Activated CD8-positive, alpha-beta memory T cell treated with anti-CD3 and anti-CD28 coated beads, Interleukin-2, amount 50 U/mL, for 1 hour (primary cell): Measurements from ENCODE around the gene SESN3.
"Not testable (repeated sequence)": the region's sequence is repeated elsewhere in the genome, so short reads cannot be mapped to it uniquely, and the experiment has no call there.

ENCODE experiments used
- DNase-seq: peaks from one replicate; pipeline ENCODE4 v3.0.0-alpha.2; 2020; ENCODE audit errors: extremely low read depth

The SESN3 gene

DNA sequence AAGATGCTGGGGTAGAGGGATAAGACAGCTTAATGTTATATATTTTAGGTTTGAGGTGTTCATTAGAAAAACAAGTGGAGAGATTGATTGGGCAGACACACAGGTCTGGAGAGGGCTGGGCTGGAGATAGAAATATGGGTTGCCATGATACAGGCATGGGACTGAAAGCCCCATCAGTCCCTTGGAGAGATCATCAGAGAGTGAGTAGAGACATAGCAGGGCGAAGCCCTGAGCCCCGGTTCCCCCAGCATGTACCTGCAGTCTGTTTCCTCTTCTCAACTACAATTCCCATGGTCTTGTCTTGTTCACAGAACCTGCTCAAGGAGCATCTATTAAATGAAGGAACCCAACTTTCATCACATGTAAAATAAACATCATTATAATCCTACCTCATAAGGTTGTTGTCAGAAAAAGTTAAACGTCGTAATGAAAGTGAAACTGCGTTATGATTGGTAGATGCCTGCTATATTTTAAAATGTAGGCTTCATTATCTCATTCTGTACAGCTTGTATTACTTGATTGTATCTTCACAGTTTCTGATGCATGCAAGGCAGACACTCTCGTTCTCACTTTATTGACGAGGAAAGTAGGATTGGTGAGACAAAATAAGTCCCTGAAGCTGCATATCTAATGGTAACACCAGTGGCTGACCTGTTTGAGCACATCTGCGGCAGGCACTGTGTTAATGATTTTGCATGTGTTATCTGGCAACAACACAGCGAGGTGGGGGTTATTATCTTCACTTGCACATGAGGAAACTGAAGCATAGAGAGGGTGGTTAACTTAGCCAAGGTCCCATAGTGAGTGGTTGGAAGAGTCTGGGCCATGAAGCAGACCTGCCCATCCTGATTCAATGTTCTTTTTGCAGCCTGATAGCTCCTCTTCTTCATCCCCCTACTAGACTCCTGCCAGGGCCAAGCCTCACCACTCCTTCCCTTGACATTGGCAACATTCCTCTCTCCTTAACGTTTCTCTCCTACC, 77.8 kb downstream of the SESN3 start:
- DNase-seq = no peak

DNA sequence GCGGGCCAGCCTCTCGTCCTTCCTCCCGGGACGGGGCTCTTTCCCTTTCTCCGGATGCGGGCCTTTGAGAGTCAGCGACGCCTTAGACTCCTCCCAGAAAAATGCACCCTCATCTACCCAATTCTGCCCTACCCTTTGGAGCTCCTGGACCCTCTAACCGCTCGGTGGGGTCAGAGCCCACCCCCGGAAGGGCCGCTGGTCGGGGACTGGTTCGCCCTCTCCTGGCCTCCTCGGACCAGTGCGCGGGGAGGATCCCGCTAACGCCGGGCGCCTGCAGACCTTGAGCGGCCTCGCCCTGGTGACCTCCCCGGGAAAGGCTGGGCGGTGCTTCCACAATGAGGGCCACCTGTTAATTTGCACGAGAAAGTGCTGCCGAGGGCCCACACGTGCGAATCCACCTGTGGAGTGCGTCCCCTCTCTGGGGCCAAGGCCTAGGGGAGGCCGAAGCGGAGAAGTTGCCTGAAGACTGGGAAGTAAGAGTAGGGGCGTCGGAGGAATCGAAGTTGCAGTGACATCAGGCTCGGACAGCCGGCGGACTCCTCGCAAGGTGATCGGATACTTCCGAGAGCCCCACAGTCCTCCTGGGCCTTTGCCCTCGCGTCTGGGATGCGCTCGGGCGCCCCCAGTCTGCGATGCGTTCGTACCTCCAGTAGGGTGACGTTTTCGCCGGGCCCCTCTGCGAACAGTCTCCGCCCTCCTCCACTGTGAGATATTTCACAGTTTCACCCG, 79.9 kb downstream of the SESN3 start:
- peak; percentile 90 for DNase-seq

DNA sequence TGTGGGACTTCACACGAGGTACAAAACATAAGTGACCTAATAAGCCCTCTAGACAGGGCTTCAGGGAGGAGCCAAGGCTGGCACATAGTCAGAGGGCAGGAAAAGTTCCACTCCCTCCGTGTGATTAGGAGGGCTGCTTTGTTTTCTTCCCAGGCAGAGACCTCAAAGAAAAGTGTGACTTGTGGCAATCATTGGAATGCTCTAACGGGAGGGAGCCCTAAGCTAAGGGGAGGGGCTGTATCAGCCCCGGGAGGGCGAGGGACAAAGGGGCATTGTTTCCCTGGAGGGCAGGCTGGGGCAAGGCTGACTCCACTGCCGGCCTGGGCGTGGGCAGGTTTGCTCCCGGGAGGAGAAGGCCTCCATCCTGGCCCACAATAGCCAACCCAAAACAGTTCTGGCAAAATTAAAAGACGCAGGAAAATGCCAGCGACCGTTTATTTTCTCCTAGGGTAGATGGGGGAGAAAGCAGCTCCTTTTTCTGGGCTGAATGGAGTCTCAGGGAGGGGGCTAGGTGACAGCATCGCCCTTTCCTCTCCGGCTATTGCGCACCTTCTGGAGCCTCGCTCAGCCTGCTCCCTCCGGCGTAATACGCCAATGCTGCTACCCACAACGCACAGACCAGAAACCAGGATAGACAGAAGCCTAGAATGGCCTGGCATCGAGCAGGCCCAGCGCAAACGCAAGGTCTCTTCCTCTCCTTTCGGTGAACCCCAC, 81.2 kb downstream of the SESN3 start:
- no peak for DNase-seq

DNA sequence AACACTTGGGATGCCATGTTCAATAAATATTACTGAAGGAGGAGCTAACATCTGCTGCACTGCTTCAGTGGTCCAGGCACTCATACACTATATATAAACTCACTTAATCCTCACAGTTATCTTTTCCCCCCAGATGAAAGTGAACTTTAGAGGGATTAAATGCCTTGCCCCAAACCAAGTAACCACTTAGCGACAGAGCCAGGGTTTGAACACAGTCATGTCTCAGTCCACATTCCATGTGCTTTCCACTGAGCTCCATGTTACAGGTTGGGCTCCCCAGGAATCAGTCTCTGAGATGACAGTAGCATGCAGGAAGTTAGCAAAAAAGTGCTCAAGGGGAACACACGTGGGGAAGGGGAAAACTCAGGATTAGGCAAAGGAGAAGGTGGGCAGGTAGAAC, 82.1 kb downstream of the SESN3 start:
- DNase-seq = no peak

- no peak for DNase-seq
Measured at GRCh38 chr11:95148406-95148805, 82.6 kb downstream of the SESN3 start.

DNA sequence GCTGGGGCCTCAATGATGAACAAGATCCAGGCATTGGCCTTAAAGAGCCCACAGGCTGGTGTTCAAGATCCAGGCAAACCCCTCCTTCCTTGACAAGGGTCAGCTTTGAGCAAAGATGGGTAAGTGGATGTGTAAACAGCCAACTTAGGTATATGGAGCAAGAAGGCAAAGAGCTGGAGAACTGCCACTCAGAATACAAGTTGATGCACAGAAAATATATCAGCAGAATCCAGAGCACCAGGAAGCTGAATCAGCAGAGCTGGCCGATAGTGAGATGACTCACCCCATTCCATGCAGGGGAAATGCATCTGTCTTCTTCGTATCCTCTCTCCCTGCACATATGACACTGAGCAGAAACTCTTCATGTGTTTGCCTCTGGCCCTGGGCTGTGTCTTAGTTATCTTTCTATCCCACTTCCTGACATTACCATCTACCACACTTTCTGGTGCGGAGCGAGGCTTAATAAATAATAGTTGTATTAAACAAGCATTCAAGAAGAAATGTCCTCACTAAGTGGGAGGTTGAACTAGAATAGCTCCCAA, 83.6 kb downstream of the SESN3 start:
- DNase-seq = no peak

DNA sequence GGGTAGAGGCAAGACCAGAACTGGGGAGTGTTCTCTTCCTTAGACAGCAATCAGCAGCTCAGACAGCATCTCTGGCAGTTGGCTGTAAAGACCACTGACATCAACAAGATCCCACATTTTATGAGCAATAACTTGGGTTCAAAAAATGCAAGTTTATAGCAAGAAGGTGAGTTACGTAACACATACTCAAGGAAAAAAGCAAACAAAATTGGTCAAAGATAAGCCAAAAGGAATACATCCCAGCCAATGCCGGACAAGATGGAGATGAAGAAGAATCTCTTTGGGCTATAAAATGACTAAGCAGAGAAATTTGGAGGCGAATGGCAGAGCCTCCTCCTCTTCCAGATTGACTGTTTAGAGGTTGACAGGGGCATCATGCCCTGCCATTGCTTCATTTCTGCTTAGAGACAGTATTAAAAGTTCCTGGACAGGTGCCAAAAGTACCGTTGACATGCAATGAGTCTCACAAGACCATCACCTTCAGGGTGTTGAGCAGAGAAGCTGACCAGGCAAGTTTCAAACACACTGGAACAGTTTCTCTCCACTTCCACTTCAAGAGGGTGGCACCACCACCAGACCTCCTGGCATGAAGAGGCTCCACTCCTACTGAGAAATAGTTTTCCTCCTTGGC, 85.5 kb downstream of the SESN3 start:
- DNase-seq = no peak

- no peak for DNase-seq
Measured at GRCh38 chr11:95144313-95145235, 86.4 kb downstream of the SESN3 start.

GRCh38 chr11:95143106-95143681, 87.8 kb downstream of the SESN3 start:
- no peak for DNase-seq

GRCh38 chr11:95142431-95142830, 88.6 kb downstream of the SESN3 start:
- no peak for DNase-seq

GRCh38 chr11:95140397-95141033, 90.5 kb downstream of the SESN3 start:
- no peak for DNase-seq

GRCh38 chr11:95138448-95138847, 92.6 kb downstream of the SESN3 start:
- no peak for DNase-seq

DNA sequence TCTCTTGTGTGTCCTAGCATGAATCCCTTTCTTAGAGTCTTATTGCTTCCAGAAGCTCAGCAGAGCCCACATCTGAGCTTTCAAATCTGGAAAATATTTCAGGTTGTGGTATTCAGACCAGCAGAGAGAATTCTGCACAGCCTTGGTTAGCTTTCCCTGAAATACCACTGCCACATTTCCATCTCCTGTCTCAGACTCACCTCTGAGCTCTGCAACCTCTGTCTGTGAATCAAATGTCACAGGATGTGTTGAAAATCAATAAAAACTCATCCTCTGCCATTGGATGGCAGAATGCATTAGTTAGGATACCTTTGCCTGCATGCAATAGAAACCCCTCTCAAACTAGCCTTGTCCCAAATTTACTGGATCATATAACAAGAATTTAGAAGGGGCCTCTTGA, 93.7 kb downstream of the SESN3 start:
- no peak for DNase-seq

GRCh38 chr11:95136747-95137146, 94.3 kb downstream of the SESN3 start:
- not testable (repeated sequence) for DNase-seq

GRCh38 chr11:95135880-95136279, 95.1 kb downstream of the SESN3 start:
- no peak for DNase-seq

DNA sequence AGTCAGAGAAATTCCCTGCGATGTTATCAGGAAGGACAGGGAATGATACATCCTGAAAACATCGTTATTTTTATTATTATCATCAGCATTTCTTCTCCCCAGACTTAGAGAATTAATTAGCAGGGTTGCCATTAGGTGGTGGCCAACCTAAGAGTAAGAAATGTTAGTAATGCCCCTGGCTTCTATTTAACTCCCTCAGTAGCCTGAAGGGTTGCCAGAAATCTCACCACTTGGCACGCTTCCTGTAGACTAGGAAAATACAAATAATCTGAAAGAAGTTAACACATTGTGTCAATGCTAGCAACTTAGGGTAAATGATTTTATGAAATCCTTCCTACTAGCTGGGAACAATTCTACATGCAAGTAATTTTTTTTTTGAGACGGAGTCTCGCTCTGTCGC, 95.8 kb downstream of the SESN3 start:
- DNase-seq = no peak

DNA sequence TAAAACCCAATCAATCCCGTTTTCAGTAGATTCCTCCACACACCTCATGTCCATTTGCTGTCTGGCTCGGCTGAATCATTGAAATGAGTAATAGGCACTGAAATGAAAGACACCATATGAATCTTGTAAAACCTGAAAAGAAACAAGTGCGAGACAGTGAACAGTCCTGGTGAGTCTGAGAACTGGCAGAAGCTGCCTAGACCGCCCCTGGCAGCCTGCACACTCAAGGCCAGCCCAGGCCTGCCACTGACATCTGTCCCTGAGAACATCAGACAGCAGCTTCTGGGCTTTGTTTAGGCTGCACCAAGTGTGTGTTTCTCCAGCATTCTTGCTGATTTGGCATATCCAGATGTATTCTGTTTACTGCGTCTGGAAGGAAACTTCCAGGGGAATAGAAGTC, 96.5 kb downstream of the SESN3 start:
- DNase-seq = no peak

GRCh38 chr11:95132956-95133355, 98.0 kb downstream of the SESN3 start:
- no peak for DNase-seq

DNA sequence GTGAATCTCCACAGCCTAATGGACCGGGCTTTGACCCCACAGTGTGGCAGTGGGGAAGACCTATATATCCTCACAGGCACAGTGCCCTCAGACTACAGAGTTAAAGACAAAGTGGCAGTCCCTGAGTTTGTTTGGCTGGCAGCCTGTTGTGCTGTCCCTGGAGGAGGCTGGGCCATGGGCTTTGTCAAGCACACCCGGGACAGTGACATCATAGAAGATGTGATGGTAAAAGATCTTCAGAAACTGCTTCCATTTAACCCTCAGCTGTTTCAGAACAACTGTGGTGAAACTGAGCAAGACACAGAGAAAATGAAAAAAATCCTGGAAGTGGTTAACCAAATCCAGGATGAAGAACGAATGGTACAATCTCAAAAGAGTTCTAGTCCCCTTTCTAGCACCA, 102.4 kb downstream of the SESN3 start:
- no peak for DNase-seq

GRCh38 chr11:95123556-95123955, 107.4 kb downstream of the SESN3 start:
- no peak for DNase-seq
